SW 1271 (cell line): ENCODE data around the gene GBP7.
"Not testable (repeated sequence)": the region's sequence is repeated elsewhere in the genome, so short reads cannot be mapped to it uniquely, and the experiment has no call there.

Experiments used
- DNase-seq, 2 experiments: peaks; one replicate each; lab custom pipeline; 2025; lab: John Stamatoyannopoulos, UW

The GBP7 gene

GRCh38 chr1:89170170-89171066, 5.4 kb downstream of the GBP7 start:
- DNase-seq = no peak

GRCh38 chr1:89169166-89169565, 6.6 kb downstream of the GBP7 start:
- DNase-seq = no peak

GRCh38 chr1:89167590-89168230, 8.1 kb downstream of the GBP7 start:
- DNase-seq = no peak

GRCh38 chr1:89166705-89167104, 9.1 kb downstream of the GBP7 start:
- no peak for DNase-seq

GRCh38 chr1:89165811-89166210, 10.0 kb downstream of the GBP7 start:
- no peak for DNase-seq

GRCh38 chr1:89151047-89151446, 24.8 kb downstream of the GBP7 start:
- DNase-seq = no peak

GRCh38 chr1:89149976-89150375, 25.8 kb downstream of the GBP7 start:
- DNase-seq = no peak

- DNase-seq = no peak
Observed at GRCh38 chr1:89149229-89149628, 26.6 kb downstream of the GBP7 start.

GRCh38 chr1:89147678-89148658, 27.8 kb downstream of the GBP7 start:
- DNase-seq = no peak

GRCh38 chr1:89146721-89147120, 29.1 kb downstream of the GBP7 start:
- DNase-seq = no peak

- DNase-seq = no peak
Observed at GRCh38 chr1:89143484-89143883, 32.3 kb downstream of the GBP7 start.

GRCh38 chr1:89142160-89142559, 33.6 kb downstream of the GBP7 start:
- DNase-seq = no peak

- DNase-seq = no peak
Observed at GRCh38 chr1:89133747-89134146, 42.1 kb downstream of the GBP7 start.

GRCh38 chr1:89130716-89131115, 45.1 kb downstream of the GBP7 start:
- no peak for DNase-seq

GRCh38 chr1:89129911-89130310, 45.9 kb downstream of the GBP7 start:
- DNase-seq = no peak

GRCh38 chr1:89128003-89128458, 47.8 kb downstream of the GBP7 start:
- not testable (repeated sequence) for DNase-seq

- not testable (repeated sequence) for DNase-seq
Observed at GRCh38 chr1:89126602-89127565, 48.9 kb downstream of the GBP7 start.

GRCh38 chr1:89125913-89126580, 49.8 kb downstream of the GBP7 start, which contains the start of gene GBP2:
TSS of gene GBP2 (minus strand) at chr1:89126114. CDS start at chr1:89121966, 4,148 bp downstream.
- peak in 1 of 2 experiments; percentile 30 for DNase-seq

GRCh38 chr1:89125240-89125912, 50.4 kb downstream of the GBP7 start:
- DNase-seq = no peak

GRCh38 chr1:89121641-89122040, 54.2 kb downstream of the GBP7 start:
- DNase-seq = no peak
